Measurements from ENCODE around the gene PCP2. TPM values are rescaled to one million over a fixed set of nuclear protein-coding genes. Genes with fewer than 3 reads are reported as not detected.

The PCP2 gene
- not detected in 2 replicates for total RNA-seq

DNA sequence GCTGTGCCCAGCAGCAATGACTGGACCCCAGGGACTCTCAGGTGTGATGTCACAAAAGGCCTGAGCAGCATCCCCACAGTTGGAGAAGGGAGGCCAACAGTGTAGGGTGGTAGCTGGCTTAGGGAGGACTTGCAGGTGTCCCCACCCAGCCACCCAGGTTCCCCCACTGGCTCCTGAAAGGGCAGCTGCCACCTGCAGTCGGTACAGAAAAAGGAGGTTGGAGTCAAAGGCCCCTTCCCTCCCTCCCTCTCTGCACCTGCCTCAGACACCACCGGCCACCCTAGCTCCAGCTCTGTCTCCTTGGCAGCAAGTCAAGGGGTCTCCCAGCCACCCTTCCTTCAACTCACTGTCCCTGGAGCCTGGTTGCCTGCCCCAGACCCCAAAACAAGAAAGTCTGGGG is at the start of gene PCP2:
Gene PCP2 (minus strand): TSS at position 22 of the 400 bp plus-strand sequence. CDS start 262 bp downstream, outside the sequence.

DNA sequence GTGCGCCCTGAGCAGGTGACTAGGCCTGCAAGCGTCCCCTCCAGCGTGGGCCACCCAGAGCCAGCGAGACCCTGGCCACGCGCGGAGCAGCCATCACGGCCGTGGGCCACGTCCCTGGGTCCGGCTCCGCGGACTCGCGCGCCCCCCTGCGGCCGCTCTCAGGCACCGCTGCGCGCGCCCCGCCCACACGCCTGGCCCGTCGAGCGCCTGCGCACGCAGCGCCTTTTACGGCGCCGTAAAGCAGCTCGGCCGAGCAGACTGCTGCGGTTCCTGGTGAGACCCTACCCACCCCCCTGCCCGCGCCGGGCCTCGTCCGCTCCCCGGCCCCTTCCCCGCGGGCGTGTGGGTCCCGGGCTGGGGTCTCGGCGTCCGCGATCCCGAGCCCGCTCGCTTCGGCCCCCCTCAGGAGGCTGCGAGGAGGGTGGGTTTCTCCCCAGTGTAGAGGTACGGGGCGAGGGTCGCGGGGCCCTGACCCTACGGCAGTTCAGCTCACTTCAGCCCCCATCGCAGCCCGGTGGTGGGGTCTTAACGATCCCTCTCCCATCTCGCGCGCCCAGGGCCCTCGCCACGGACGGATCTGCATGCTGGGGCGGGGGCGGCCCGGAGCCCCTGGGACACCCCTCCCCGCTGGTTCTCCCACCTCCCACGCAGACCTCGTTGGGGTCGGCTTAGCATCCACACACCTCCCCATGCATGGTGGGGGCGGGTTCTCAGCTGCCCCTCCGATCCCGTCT is 47.3 kb upstream of the PCP2 start, which contains the start of gene TRAPPC5:
Gene TRAPPC5 (plus strand): TSS at position 228 of the 734 bp plus-strand sequence. CDS start 1,421 bp downstream, outside the sequence.

DNA sequence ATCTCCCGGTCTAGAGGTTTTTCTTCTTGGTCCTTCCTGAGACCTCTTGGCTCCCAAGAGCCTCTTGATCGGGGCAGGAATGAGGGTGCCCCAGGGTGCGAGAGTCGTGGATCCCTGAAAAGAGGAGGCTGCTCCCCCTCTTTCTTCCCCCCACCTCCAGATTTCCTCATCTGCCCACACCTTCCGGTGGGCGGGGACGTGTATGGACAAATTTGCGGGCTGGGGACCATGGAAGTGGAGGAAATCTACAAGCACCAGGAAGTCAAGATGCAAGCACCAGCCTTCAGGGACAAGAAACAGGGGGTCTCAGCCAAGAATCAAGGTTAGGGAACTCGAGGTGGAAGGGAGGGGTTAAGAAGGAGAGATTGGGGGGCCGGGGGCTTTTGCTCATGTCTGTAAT is 43.3 kb upstream of the PCP2 start, which contains the start of gene MCEMP1:
Gene MCEMP1 (plus strand): TSS at position 237 of the 400 bp plus-strand sequence. CDS start 31 bp downstream, at position 268.

DNA sequence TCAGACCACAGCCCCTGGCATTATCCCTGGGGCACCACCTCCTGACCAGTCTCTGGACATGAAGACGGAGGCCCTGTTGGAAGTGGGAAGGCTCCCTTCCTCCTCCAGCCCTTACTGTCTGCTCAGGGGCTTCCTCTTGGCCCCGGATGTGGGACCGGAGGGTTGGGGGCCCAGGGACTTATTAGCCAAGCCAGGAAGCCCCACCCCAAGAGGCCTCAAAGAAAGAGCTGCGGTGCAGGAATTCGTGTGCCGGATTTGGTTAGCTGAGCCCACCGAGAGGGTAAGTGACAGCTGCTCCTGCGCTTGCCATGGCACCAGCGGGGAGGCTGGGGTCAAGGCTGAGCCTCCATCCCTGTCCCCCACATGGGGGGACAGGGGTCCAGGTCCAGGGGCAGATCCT is 35.3 kb upstream of the PCP2 start, which contains the start of gene RETN:
Gene RETN (plus strand): TSS at position 208 of the 400 bp plus-strand sequence. CDS start 278 bp downstream, outside the sequence.

DNA sequence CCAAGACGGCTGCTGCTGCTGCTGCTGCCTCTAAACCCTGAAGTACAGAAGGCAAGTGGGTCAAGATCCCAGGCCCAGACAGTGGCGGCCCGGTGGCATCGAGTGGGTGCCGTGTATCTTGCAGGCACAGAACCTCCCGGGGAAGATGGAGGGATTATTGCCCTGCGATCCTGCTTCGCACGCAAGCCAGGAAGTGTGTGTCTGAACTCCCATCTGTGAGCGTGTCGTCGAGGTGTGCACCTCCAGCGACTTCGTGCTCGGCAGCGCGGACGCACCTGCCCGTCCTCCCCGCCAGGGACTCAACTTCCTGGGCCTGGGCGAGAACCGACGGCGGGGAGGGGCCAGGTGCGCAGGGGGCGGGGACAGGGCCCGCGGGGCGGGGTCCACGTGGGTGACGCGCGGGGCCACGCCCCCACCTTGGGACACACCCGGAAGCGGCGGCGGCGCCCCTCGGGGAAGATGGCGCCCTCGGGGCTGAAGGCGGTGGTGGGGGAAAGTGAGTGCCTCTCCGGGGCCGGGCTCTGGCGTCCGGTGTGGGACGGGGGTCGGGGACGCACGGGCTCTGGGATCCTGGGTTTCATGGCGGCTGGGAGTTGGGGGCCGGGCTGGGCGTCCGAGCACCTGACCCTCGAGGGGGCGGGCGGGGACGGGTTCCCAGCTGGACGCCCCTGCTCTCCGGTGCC is 3.3 kb upstream of the PCP2 start, which contains the start of gene STXBP2:
Gene STXBP2 (plus strand): TSS at position 420 of the 683 bp plus-strand sequence. CDS start 40 bp downstream, at position 460.

DNA sequence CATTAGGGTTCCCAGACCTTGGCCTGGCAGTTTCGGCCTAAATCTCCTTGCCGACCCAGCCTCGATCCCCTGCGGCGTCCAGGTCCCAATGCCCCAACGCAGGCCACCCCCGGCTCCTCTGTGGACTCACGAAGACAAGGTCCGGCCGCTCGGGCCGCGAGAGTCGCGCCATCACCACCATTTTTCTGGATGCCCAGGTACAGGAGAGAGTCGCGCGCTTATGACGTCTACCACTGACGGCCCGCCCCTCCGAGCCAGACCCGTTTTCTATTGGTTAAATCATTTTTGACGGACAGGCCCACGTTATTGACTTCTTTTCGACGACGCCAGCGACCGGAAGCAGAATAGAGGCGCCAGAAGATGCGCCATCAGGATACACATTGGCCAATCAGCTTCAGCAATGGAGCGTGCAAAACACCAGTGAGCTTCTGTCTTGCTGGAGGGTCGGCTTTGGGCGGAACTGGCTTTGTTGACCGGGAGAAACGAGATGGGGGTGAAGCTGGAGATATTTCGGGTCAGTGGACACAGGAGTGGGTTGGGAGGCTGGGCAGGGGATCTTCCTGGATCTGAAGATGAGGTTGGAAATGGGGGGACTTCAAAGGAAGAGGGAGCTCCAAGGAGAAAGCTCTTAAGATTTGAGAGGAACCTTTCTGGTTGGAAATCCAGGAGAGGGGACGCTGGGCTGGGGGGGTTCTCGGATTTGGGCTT is 4.0 kb downstream of the PCP2 start, which contains the start of the genes PET100 and XAB2:
Gene PET100 (plus strand): TSS at position 447 of the 708 bp plus-strand sequence. CDS start 41 bp downstream, at position 488.
Gene XAB2 (minus strand): TSS at position 199 of the 708 bp plus-strand sequence. CDS start 18 bp downstream, at position 181.

DNA sequence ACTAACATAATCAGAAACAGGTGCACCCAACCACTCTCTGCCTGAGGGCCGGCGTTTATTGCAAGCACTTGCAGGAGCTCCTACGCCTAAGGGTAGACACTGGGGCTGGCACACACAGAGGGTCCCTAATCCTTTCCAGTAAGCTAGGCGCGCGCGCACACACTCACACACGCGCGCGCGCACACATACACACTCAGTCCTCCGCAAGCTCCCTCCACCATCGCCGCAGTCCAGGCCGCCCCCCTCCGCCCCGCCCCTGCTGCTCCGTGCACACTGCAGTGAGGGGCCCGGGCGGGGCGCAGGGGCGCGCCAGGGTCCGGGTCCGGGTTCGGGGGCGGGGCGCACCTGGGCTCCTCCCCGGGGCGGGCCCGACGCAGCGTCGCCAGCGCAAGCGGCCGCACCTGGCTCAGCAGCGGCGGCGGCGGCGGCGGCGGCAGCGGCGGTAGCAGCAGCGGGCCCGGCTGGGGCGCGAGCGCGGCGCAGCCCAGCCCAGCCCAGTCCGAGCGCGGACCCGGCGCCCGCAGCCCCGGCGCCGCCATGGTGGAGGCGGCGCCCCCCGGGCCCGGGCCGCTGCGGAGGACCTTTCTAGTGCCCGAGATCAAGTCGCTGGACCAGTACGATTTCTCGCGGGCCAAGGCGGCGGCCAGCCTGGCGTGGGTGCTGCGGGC is 37.9 kb downstream of the PCP2 start, which contains the start of gene CAMSAP3:
Gene CAMSAP3 (plus strand): TSS at position 398 of the 668 bp plus-strand sequence. CDS start 140 bp downstream, at position 538.

Small RNAs within 50 kb of the gene (small RNA-seq; reads per million reads assigned to genes)
- not detected for gene MIR6792

Other genes with a start within 250 kb of the PCP2 start
- gene PEX11G, start 144.7 kb downstream of the PCP2 start, total RNA-seq: 1.6 and 1.7 TPM in 2 replicates
- gene ZNF358, start 117.6 kb downstream of the PCP2 start, total RNA-seq: 26.2 and 44.4 TPM in 2 replicates
- gene MCOLN1, start 111.1 kb downstream of the PCP2 start, total RNA-seq: 9.1 and 9.3 TPM in 2 replicates
- 151 and 181 TPM in 2 replicates for gene PNPLA6, start 98.0 kb downstream of the PCP2 start, total RNA-seq
- 0.33 TPM in 1 of 2 replicates, not detected in the other for gene CAMSAP3, start 37.9 kb downstream of the PCP2 start, total RNA-seq
- 39.1 and 46.1 TPM in 2 replicates for gene XAB2, start 4.2 kb downstream of the PCP2 start, total RNA-seq
- gene PET100, start 3.9 kb downstream of the PCP2 start, total RNA-seq: 6.2 and 8.8 TPM in 2 replicates
- gene STXBP2, start 3.4 kb upstream of the PCP2 start, total RNA-seq: 29.4 and 29.8 TPM in 2 replicates
- not detected in 2 replicates for gene RETN, start 35.3 kb upstream of the PCP2 start, total RNA-seq
- gene MCEMP1, start 43.4 kb upstream of the PCP2 start, total RNA-seq: not detected in 2 replicates
- gene TRAPPC5, start 47.1 kb upstream of the PCP2 start, total RNA-seq: 47.4 and 68.5 TPM in 2 replicates
- not detected in 2 replicates for gene FCER2, start 68.4 kb upstream of the PCP2 start, total RNA-seq
- gene CLEC4G, start 98.4 kb upstream of the PCP2 start, total RNA-seq: not detected in 2 replicates
- not detected in 2 replicates for gene CD209, start 113.8 kb upstream of the PCP2 start, total RNA-seq
- not detected in 2 replicates for gene CLEC4M, start 129.5 kb upstream of the PCP2 start, total RNA-seq
- 13.7 and 21.6 TPM in 2 replicates for gene EVI5L, start 196.5 kb upstream of the PCP2 start, total RNA-seq
- gene PRR36, start 240.7 kb upstream of the PCP2 start, total RNA-seq: not detected in 2 replicates